H1 (cell line): ENCODE measurements around the gene CMIP. TPM values are rescaled to one million over a fixed set of nuclear protein-coding genes. Genes with fewer than 3 reads are reported as not detected.
"Not testable (repeated sequence)": the region's sequence is repeated elsewhere in the genome, so short reads cannot be mapped to it uniquely, and the experiment has no call there.

Experiments used
- CTCF ChIA-PET: fragments of 300-600 bp; sonication (Branson Sonifier 250); formaldehyde crosslinking; loops from one replicate; lab custom pipeline; 2021; ENCODE audit not compliant: partially characterized antibody; lab: Charles Lee
- POLR2A ChIA-PET: fragments of 300-600 bp; sonication (Branson Sonifier 250); formaldehyde crosslinking; loops from one replicate; lab custom pipeline; 2021; ENCODE audit warnings: inconsistent platforms; ENCODE audit not compliant: partially characterized antibody; lab: Charles Lee
- DNase-seq, 2 experiments: peaks; one replicate each; pipeline versions ENCODE4 v3.0.0 to v3.0.0-alpha.2; 2010 to 2022; ENCODE audit warnings: low spot score in 2 of 2, low read depth in 1 of 2, mixed read lengths in 1 of 2
- FAIRE-seq: peaks from 2 replicates; lab custom pipeline; 2011; peaks lifted over from hg19 to GRCh38; lab: Jason Lieb, UNC
- H2AFZ ChIP-seq: 2 replicates; pipeline ENCODE4 v1.8.1; 2012; ENCODE audit warnings: low read length, inconsistent platforms
- H2AK5ac ChIP-seq: 2 replicates; pipeline ENCODE4 v1.6.1; 2013; ENCODE audit warnings: low read depth, low read length
- H2BK120ac ChIP-seq: replicated peaks from 2 replicates; pipeline ENCODE3; 2013; ENCODE audit warnings: low read depth, low read length, inconsistent platforms
- H2BK12ac ChIP-seq: 2 replicates; pipeline ENCODE4 v1.6.1; 2013; ENCODE audit warnings: low read depth, low read length
- H2BK15ac ChIP-seq: 2 replicates; pipeline ENCODE4 v1.6.1; 2013; ENCODE audit warnings: low read length
- H2BK20ac ChIP-seq: 2 replicates; pipeline ENCODE4 v1.6.1; 2013; ENCODE audit warnings: low read length
- H2BK5ac ChIP-seq: 2 replicates; pipeline ENCODE4 v1.6.1; 2013; ENCODE audit warnings: low read depth, low read length
- H3K14ac ChIP-seq: 2 replicates; pipeline ENCODE4 v1.6.1; 2013; ENCODE audit warnings: inconsistent platforms; ENCODE audit not compliant: insufficient read length
- H3K18ac ChIP-seq: 2 replicates; pipeline ENCODE4 v1.6.1; 2013; ENCODE audit warnings: low read length; ENCODE audit errors: extremely low read depth
- H3K23ac ChIP-seq: 2 replicates; pipeline ENCODE4 v1.6.1; 2013; ENCODE audit warnings: inconsistent platforms; ENCODE audit not compliant: insufficient read length
- H3K23me2 ChIP-seq: 2 replicates; pipeline ENCODE4 v1.6.1; 2013; ENCODE audit warnings: low read depth, low read length
- H3K27ac ChIP-seq: 2 replicates; pipeline ENCODE4 v1.6.1; 2011; ENCODE audit warnings: low read depth, low read length, inconsistent platforms
- H3K27me3 ChIP-seq, 4 experiments: replicated peaks in 1 of 4; 1 replicate in 1 of 4; 2 replicates in 3 of 4; pipeline versions ENCODE4 v1.6.1 to v1.8.1; 2011 to 2013; ENCODE audit warnings: low read length in 3 of 4, mild to moderate bottlenecking in 3 of 4, inconsistent platforms in 2 of 4, mixed read lengths in 2 of 4, moderate library complexity in 1 of 4; ENCODE audit not compliant: control insufficient read depth in 3 of 4, insufficient read depth in 3 of 4; ENCODE audit errors: extremely low read depth in 1 of 4
- H3K36me3 ChIP-seq, 4 experiments: 2 replicates each; pipeline versions ENCODE4 v1.6.1 to v1.8.1; 2011 to 2013; ENCODE audit warnings: mild to moderate bottlenecking in 4 of 4, low read length in 3 of 4, moderate library complexity in 2 of 4, control low read depth in 1 of 4, inconsistent platforms in 1 of 4; ENCODE audit not compliant: insufficient read depth in 4 of 4, control insufficient read depth in 2 of 4
- H3K4ac ChIP-seq: replicated peaks from 2 replicates; pipeline ENCODE3; 2013; ENCODE audit warnings: low read length, low read depth, mixed read lengths, inconsistent platforms; ENCODE audit not compliant: insufficient read length
- H3K4me1 ChIP-seq, 4 experiments: replicated peaks in 1 of 4; 1 replicate in 1 of 4; 2 replicates in 3 of 4; pipeline versions ENCODE4 v1.6.1 to v1.8.1; 2011 to 2013; ENCODE audit warnings: low read length in 3 of 4, inconsistent platforms in 2 of 4, mixed read lengths in 1 of 4; ENCODE audit not compliant: insufficient read depth in 4 of 4, control insufficient read depth in 3 of 4
- H3K4me2 ChIP-seq, 2 experiments: 2 replicates each; pipeline versions ENCODE4 v1.6.1 to v1.8.1; 2011 to 2013; ENCODE audit warnings: low read depth in 2 of 2, low read length in 2 of 2, control low read depth in 1 of 2, inconsistent platforms in 1 of 2, mild to moderate bottlenecking in 1 of 2; ENCODE audit not compliant: insufficient read depth in 1 of 2
- H3K4me3 ChIP-seq, 4 experiments: fragments of 200-600, 300-600 bp in 1 of 4; sonication (generic), shearing (Covaris generic), sonication (Bioruptor Twin) in 1 of 4; 2 replicates each; pipeline versions ENCODE4 v1.5.1 to v1.8.1; 2011 to 2016; ENCODE audit warnings: low read length in 4 of 4, low read depth in 3 of 4, control low read depth in 2 of 4, inconsistent platforms in 2 of 4, mild to moderate bottlenecking in 2 of 4, mixed read lengths in 1 of 4, moderate library complexity in 1 of 4; ENCODE audit not compliant: insufficient read depth in 2 of 4; ENCODE audit errors: extremely low read depth in 1 of 4
- H3K56ac ChIP-seq: replicated peaks from 2 replicates; pipeline ENCODE3; 2013; ENCODE audit warnings: low read depth, mild to moderate bottlenecking, mixed read lengths, low read length, inconsistent platforms; ENCODE audit not compliant: insufficient read length
- H3K79me1 ChIP-seq: 2 replicates; pipeline ENCODE4 v1.6.1; 2013; ENCODE audit warnings: low read depth, low read length, control low read depth
- H3K79me2 ChIP-seq, 2 experiments: 2 replicates each; pipeline versions ENCODE4 v1.6.1 to v1.8.1; 2012 to 2013; ENCODE audit warnings: low read length in 2 of 2, mild to moderate bottlenecking in 2 of 2, inconsistent platforms in 1 of 2; ENCODE audit not compliant: insufficient read depth in 2 of 2, control insufficient read depth in 1 of 2
- H3K9ac ChIP-seq, 4 experiments: replicated peaks in 1 of 4; 1 replicate in 1 of 4; 2 replicates in 3 of 4; pipeline versions ENCODE4 v1.6.1 to v1.8.1; 2011 to 2013; ENCODE audit warnings: low read depth in 3 of 4, low read length in 3 of 4, control low read depth in 2 of 4, mild to moderate bottlenecking in 2 of 4, moderate library complexity in 2 of 4, inconsistent platforms in 1 of 4; ENCODE audit errors: extremely low read depth in 1 of 4
- H3K9me3 ChIP-seq, 2 experiments: 2 replicates each; pipeline versions ENCODE4 v1.6.1 to v1.8.1; 2012 to 2013; ENCODE audit warnings: mild to moderate bottlenecking in 2 of 2, moderate library complexity in 2 of 2, control low read depth in 1 of 2, inconsistent platforms in 1 of 2, low read depth in 1 of 2, low read length in 1 of 2, mixed read lengths in 1 of 2; ENCODE audit not compliant: insufficient read depth in 2 of 2
- H4K20me1 ChIP-seq, 2 experiments: replicated peaks in 1 of 2; 2 replicates each; pipeline versions ENCODE3 to v1.8.1; 2011 to 2013; ENCODE audit warnings: inconsistent platforms in 2 of 2, low read length in 2 of 2, mild to moderate bottlenecking in 1 of 2; ENCODE audit not compliant: insufficient read depth in 2 of 2, control insufficient read depth in 1 of 2
- H4K5ac ChIP-seq: 2 replicates; pipeline ENCODE4 v1.6.1; 2013; ENCODE audit warnings: low read length, low read depth, mixed read lengths, inconsistent platforms; ENCODE audit not compliant: insufficient read length
- H4K8ac ChIP-seq: 2 replicates; pipeline ENCODE4 v1.8.0; 2013; ENCODE audit warnings: mild to moderate bottlenecking, moderate library complexity, low read length, inconsistent platforms; ENCODE audit not compliant: insufficient read depth; ENCODE audit errors: extremely low read depth
- H4K91ac ChIP-seq: replicated peaks from 2 replicates; pipeline ENCODE3; 2013; ENCODE audit warnings: low read length, mixed read lengths, inconsistent platforms; ENCODE audit not compliant: insufficient read length
- WGBS, 2 experiments: shearing (Covaris generic) in 1 of 2; methylation state at CpG; one replicate each; pipeline versions ENCODE4 v1.1.6 to v1.1.7; 2013 to 2015; ENCODE audit warnings: low lambda C conversion rate in 2 of 2, mixed read lengths in 2 of 2, inconsistent platforms in 1 of 2, low coverage in 1 of 2, missing lambda C conversion rate in 1 of 2; ENCODE audit not compliant: insufficient replicate concordance in 2 of 2, insufficient coverage in 1 of 2, insufficient read length in 1 of 2; ENCODE audit errors: extremely low coverage in 1 of 2, missing lambda C conversion rate in 1 of 2; 5-methylcytosine and 5-hydroxymethylcytosine counted together
- polyA plus RNA-seq, 7 experiments: library from polyadenylated mRNA; depleted of rRNA in 3 of 7; stranded (reverse) in 5 of 7; unstranded in 2 of 7; fragments of >200 nt in 5 of 7; fragments of 200-250 nt in 2 of 7; gene quantifications; 1 replicate in 5 of 7; 2 replicates in 1 of 7; 4 replicates in 1 of 7; pipeline versions ENCODE4 v1.2.1 to v1.2.3, GENCODE V29; 2011 to 2013; ENCODE audit warnings: missing spikeins in 2 of 7, mixed read lengths in 2 of 7
- total RNA-seq: library from RNA; stranded (reverse); fragmentation: NEBNext Ultra II Directional; extraction: Animal tissue kit (Norgen Biotek cat#: 25700); gene quantifications from 2 replicates; pipeline ENCODE4 v1.2.1, GENCODE V29; 2021

The CMIP gene
- total and polyA plus RNA-seq, 2 of the 8 experiments (the other 6 are each of a cell fraction or from before 2014, with no cell fraction given) = 7.9 to 53.2 TPM

- not testable (repeated sequence) for H3K14ac ChIP-seq, H2AK5ac ChIP-seq, H4K5ac ChIP-seq, H4K91ac ChIP-seq, H2BK20ac ChIP-seq, H3K27me3 ChIP-seq, H2BK15ac ChIP-seq, H3K27ac ChIP-seq, H4K8ac ChIP-seq, H3K23me2 ChIP-seq, H3K56ac ChIP-seq, H2AFZ ChIP-seq, H2BK5ac ChIP-seq, H2BK12ac ChIP-seq, H3K4me1 ChIP-seq, H3K9me3 ChIP-seq, FAIRE-seq, H3K23ac ChIP-seq, H3K36me3 ChIP-seq, H2BK120ac ChIP-seq, DNase-seq, H3K9ac ChIP-seq, H3K4me3 ChIP-seq, H3K4me2 ChIP-seq, H3K4ac ChIP-seq, H3K18ac ChIP-seq
- CTCF ChIA-PET = interaction anchor here (0.8 to 2.2 kb wide), 6 partner anchors 10 to 198 kb away, joined by 3 to 5 read pairs (median 4); no protein-coding TSS in a partner anchor
- Histone ChIP-seq H4K20me1 (peaks cover 5 to 14% of the 10 kb centered on the region in 2 experiments), H3K79me2 (peaks cover 0 to 86% of the 10 kb centered on the region in 2 experiments; a peak in 2 of 4 replicates), H3K79me1 (peaks cover 17% of the 10 kb centered on the region)
- POLR2A ChIA-PET = interaction anchor here (2.4 kb wide), 1 partner anchor 10 kb away, joined by 7 read pairs; no protein-coding TSS in a partner anchor
- WGBS, 2 experiments = 91% methylated on average over 4 of the region's 4 CpGs; no CpG with 5 or more reads in 1 of the 2 experiments
These were observed 80.3 kb downstream of the CMIP start for GRCh38 chr16:81524885-81525284.
